Testis (tissue), 3 donors: ENCODE data around the gene RAB4B. TPM values are rescaled to one million over a fixed set of nuclear protein-coding genes. Genes with fewer than 3 reads are reported as not detected.

Source experiments
- DNase-seq: peaks from one replicate; pipeline ENCODE4 v3.0.0-alpha.2; 2019
- H3K27ac ChIP-seq, 2 donors: fragments of 200-600 bp; sonication (generic); one replicate each; pipeline ENCODE4 v1.5.1; 2019
- H3K27me3 ChIP-seq: fragments of 200-600 bp; sonication (generic); one replicate; pipeline ENCODE4 v1.5.1; 2019
- H3K36me3 ChIP-seq: fragments of 200-600 bp; sonication (generic); one replicate; pipeline ENCODE4 v1.5.1; 2017; ENCODE audit warnings: low read depth; ENCODE audit errors: missing control alignments
- H3K4me1 ChIP-seq: fragments of 200-600 bp; sonication (generic); one replicate; pipeline ENCODE4 v1.5.1; 2019
- H3K4me3 ChIP-seq, 2 donors: fragments of 200-600 bp; sonication (generic); one replicate each; pipeline ENCODE4 v1.5.1; 2017 to 2019
- H3K9me3 ChIP-seq: fragments of 200-600 bp; sonication (generic); one replicate; pipeline ENCODE4 v1.5.1; 2017
- POLR2A ChIP-seq: fragments of 450-650 bp; IDR thresholded peaks from one replicate; pipeline ENCODE4 v1.6.1; 2017; ENCODE audit warnings: antibody characterized with exemption, mild to moderate bottlenecking, moderate library complexity
- WGBS, 2 donors: methylation state at CpG; one replicate each; pipeline ENCODE4 v1.1.5; 2018; 5-methylcytosine and 5-hydroxymethylcytosine counted together
- intact Hi-C: fragments of 100-400 bp; cut with DNase I; formaldehyde crosslinking; loops from one replicate; pipeline ENCODE4 v1.15.1; 2023; ENCODE audit warnings: low total_unique reads
- polyA plus RNA-seq: library from polyadenylated mRNA; stranded (reverse); fragments of 350-450 nt; fragmentation: Illumina TruSeq; extraction: RNeasy Lipid Tissue Mini Kit (QIAGEN cat#74804); gene quantifications from one replicate; pipeline ENCODE4 v1.2.3, GENCODE V29; 2014; ENCODE audit warnings: low read depth, low replicate concordance; ENCODE audit not compliant: insufficient read depth
- total RNA-seq, 2 donors: library from RNA; depleted of rRNA; stranded (reverse); fragments of >200 nt; gene quantifications; one replicate each; pipeline ENCODE4 v1.2.3, GENCODE V29; 2016
- TF ChIP-seq, protein P1 (sequence below), 3 experiments: fragments of 450-650 bp in 2 of 3; fragments of 200-600 bp in 1 of 3; sonication (generic) in 1 of 3; IDR thresholded peaks; one replicate each; pipeline ENCODE4 v1.5.1; 2016 to 2019; ENCODE audit warnings: antibody characterized with exemption in 3 of 3, mild to moderate bottlenecking in 2 of 3, moderate library complexity in 1 of 3

RAB4B gene
- total and polyA plus RNA-seq, 3 donors from 2014 or later, result 44.7 to 49.3 (median 46.7) TPM

DNA sequence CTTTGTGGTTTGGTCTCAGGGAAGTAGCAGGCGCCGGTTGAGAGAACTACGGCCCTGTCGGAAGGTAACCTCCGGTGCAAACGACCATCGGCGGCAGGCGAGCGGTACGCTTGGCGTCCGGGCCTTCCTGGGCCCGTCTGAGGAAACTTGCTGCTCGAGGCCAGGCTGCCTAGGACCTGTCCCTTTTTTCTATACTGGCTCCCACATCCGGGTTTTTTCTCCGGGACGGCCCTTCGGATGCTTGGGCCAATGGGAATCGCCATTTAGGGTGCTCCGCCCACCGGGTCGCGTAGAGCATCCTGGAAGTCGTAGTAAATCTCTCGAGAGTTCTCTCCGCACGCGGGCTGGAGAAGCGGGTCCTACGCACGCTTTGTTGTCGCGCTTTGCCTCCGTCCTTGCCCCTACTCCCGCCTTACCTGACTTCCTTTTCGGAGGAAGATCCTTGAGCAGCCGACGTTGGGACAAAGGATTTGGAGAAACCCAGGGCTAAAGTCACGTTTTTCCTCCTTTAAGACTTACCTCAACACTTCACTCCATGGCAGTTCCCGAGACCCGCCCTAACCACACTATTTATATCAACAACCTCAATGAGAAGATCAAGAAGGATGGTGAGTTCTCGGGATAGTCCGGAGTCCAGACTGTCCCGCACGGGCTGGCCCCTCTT, 27.0 kb upstream of the RAB4B start, which contains the start of gene SNRPA:
SNRPA (plus strand) TSS at position 330 of the 664 bp plus-strand sequence; CDS start at position 536, 206 bp downstream.
- Histone ChIP-seq H3K27me3 (no peaks in the 10 kb centered on the region), H3K27ac (peak within 1 kb of the TSS; percentile 90 to 97), H3K36me3 (no peaks in the 10 kb centered on the region), H3K4me3 (peak within 1 kb of the TSS; percentile 67 to 89), H3K4me1 (peaks cover 19% of the 10 kb centered on the region), H3K9me3 (no peaks in the 10 kb centered on the region)
- DNase-seq, result peak; percentile 99
- WGBS, 2 donors, result 1% methylated on average over 38 to 46 of the region's 46 CpGs
- intact Hi-C loops, result no loop called here
- peak; percentile 71 for TF ChIP-seq POLR2A
- TF ChIP-seq, protein P1, sequence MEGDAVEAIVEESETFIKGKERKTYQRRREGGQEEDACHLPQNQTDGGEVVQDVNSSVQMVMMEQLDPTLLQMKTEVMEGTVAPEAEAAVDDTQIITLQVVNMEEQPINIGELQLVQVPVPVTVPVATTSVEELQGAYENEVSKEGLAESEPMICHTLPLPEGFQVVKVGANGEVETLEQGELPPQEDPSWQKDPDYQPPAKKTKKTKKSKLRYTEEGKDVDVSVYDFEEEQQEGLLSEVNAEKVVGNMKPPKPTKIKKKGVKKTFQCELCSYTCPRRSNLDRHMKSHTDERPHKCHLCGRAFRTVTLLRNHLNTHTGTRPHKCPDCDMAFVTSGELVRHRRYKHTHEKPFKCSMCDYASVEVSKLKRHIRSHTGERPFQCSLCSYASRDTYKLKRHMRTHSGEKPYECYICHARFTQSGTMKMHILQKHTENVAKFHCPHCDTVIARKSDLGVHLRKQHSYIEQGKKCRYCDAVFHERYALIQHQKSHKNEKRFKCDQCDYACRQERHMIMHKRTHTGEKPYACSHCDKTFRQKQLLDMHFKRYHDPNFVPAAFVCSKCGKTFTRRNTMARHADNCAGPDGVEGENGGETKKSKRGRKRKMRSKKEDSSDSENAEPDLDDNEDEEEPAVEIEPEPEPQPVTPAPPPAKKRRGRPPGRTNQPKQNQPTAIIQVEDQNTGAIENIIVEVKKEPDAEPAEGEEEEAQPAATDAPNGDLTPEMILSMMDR (IDR thresholded peaks at IDR 0.05), result no peak

DNA sequence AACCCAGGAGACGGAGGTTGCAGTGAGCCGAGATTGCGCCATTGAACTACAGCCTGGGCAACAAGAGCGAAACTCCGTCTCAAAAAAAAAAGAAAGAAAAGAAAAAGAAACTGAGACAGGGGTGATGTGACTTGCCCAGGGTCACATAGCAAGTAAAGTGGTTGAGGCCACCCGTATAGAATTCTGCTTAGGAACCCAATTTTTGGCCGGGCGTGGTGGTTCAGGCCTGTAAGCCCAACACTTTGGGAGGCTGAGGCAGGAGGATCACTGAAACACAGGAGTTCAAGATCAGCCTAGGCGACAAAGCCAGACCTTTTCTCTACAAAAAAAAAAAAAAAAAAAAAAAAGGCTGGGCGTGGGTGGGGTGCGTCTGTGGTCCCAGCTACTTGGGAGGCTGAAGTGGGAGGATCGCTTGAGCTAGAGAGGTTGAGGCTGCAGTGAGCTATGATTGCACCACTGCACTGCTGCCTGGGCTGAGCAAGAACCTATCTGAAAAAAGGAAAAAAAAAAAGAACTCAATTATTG, 25.7 kb upstream of the RAB4B start:
- no peaks in the 10 kb centered on the region for H3K27me3 ChIP-seq
- H3K4me3 ChIP-seq, result peak overlapping the region; percentile 67 to 89
- no peak overlapping the region for H3K27ac ChIP-seq
- 58 to 74% methylated on average over 12 of the region's 12 CpGs for WGBS, 2 donors
- TF ChIP-seq, protein P1 (IDR thresholded peaks at IDR 0.05), result no peak
- H3K9me3 ChIP-seq, result no peaks in the 10 kb centered on the region
- peaks cover 19% of the 10 kb centered on the region for H3K4me1 ChIP-seq
- no peaks in the 10 kb centered on the region for H3K36me3 ChIP-seq
- no peak for DNase-seq
- intact Hi-C loops, result no loop called here

DNA sequence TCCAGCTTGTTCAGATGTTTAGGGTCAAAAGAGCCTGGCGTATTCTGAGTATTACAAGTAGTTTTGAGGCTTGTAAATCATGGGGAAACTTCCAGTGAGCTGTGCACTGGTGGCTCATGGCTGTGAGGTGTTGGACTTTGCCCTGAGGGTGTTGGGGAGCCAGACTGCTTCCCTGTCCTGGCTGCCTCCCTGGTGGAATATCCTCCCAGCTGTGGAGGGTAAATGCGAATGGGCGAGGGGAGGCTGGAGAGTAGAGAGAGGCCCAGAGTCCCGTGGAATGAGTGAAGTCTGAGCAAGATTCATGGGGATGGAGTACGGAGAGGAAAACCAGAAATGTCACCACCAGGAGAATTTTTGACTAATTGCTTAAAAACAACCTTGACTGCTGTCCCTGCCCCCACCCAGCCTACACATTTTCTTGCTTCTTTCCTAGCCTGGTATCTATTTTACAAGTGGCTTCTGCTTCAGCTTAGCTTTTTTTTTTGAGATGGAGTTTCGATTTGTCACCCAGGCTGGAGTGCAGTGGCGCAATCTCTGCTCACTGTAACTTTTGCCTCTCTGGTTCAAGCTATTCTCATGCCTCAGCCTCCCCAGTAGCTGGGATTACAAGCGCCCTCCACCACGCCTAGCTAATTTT, 23.3 kb upstream of the RAB4B start:
- DNase-seq, result no peak
- WGBS, 2 donors, result 77 to 84% methylated on average over 9 of the region's 9 CpGs
- H3K27ac ChIP-seq, result no peak overlapping the region

DNA sequence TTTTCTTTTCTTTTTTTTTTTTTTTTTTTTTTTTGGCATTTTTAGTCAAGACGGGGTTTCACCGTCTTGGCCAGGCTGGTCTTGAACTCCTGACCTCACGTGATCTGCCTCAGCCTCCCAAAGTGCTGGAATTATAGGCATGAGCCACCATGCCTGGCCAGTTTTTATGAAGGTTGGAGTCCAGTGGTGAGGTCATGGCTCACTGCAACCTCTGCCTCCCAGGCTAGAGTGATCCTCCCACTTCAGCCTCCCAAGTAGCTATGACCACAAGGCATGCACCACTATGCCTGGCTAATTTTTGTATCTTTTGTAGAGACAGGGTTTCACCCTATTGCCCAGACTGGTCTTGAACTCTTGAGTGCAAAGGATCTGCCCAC, 22.8 kb upstream of the RAB4B start:
- 84 to 89% methylated on average over 3 of the region's 3 CpGs for WGBS, 2 donors
- intact Hi-C loops, result no loop called here

More for the DNA sequence above, 23.3 kb upstream of the RAB4B start:
- no peak overlapping the region for H3K4me3 ChIP-seq
- H3K27me3 ChIP-seq, result no peaks in the 10 kb centered on the region
- intact Hi-C loops, result no loop called here
- TF ChIP-seq, protein P1 (IDR thresholded peaks at IDR 0.05), result no peak
- TF ChIP-seq POLR2A, result no peak
- H3K4me1 ChIP-seq, result peaks cover 12% of the 10 kb centered on the region
- no peaks in the 10 kb centered on the region for H3K9me3 ChIP-seq
- H3K36me3 ChIP-seq, result no peaks in the 10 kb centered on the region

More for the DNA sequence above, 22.8 kb upstream of the RAB4B start:
- Histone ChIP-seq H3K36me3 (no peaks in the 10 kb centered on the region), H3K27ac (no peak overlapping the region), H3K27me3 (no peaks in the 10 kb centered on the region), H3K4me3 (no peak overlapping the region), H3K9me3 (no peaks in the 10 kb centered on the region), H3K4me1 (peaks cover 10% of the 10 kb centered on the region)
- no peak for DNase-seq
- TF ChIP-seq POLR2A, result no peak
- TF ChIP-seq, protein P1 (IDR thresholded peaks at IDR 0.05), result no peak
